ENCODE data around the gene NRXN3.

NRXN3 gene

DNA sequence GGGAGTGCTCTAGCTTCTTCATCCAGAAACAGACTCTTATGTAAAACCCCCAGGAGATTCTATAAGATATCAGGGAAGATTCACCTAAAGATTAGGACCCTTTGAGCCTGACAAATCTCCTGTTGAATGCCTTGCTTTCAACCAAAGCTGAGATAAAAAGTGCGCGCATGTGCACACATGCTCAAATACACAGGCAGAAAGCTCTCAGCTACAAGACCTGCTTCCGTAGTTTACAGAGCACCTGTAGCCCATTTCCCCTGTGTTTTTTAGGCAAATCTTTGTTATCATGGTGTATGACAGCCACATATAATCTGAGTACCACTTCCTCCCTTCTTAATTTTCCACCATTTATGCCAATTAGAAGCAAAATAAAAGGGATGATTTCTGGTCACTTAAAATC lies 866.9 kb downstream of the NRXN3 start:
- no peak for DNase-seq

GRCh38 chr14:79037593-79037992 lies 867.4 kb downstream of the NRXN3 start:
- DNase-seq: no peak

DNA sequence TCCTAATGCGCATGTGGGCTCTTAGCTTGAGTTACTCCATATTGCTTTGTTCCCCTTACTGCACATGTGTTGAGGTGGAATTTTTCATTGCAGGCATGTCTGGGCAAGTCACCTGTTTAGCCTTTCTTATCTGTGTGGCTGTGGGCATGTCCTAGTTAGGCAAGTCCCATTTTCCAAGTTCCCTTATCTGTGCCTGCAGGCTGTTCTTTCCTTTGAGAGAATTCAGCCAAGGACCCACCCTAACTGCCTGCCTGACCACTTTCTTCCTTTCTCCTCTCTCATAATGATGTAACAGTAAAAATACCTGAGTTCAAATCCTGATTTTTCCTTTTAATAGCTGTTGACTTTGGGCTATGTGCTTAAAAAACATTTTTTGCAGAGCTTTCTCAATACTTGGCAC lies 870.6 kb downstream of the NRXN3 start:
- no peak for DNase-seq

DNA sequence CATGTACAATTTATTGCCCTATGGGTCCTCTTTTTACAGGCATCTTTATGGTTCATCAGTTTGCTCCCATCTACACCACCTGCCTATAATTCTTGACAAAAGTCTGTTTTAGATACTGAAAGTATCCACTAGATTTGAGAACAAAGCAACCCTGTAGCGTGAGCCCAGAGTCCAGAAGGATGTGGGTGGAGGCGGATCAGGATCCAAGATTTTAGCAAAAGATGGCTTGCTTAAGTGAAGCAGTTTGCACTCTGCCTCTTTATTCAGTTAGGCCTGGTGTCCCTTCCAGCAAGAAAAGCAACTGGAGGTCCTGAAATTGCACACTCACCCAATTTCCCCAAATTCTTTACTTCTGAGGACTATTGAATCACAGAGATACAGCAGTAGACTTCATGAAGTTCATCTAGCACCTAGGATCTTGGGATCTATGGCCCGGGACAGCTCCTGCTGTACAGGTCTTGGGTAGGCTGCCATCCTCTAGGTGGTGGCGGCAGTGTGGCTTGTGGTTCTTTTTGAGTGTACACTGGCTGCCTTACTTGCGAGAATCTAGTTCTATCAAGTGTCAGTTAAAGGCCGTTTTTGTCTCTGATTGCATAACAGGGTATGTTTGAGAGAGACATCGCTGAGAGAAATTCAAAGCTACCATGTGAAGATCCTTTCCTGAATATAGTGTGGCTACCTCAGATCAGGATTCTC lies 873.2 kb downstream of the NRXN3 start:
- DNase-seq: no peak

DNA sequence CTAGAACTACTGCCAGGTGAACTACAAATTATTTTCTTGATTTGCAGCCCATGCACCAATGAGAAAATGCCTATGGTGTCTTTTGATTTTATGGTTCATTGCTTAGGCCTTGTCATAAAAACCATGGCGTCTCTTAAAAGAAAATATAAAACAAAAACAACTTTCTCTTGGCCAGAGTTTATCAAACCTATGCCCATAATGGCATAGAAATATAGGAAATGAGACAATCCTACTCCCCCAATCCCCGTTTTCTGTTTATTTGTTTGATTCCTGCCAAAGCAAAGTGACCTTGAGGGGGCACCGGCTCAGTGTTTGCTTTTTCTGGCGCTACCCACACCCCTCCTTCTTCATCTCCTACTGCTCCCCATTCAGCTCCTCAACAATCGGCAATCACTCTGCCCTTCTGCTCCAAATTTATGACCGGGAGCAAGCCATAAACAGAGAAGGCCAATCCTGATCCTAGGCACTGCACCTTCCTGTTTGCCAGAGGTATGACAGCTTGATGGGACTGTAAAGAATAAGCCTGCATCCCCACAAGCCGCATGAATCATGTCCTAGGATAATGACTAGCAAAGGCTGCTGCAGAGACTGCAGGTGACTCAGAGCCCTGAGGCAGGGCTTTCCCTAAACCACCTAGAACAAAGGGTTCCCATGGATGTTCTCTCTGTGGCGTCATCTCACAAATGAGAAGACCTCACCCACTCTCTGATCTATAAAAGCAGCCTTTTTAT lies 874.9 kb downstream of the NRXN3 start:
- DNase-seq: peak in 2 of 3 donors; percentile 19 to 48

- peak in 1 of 3 donors; percentile 41 for DNase-seq
These were observed 880.9 kb downstream of the NRXN3 start for GRCh38 chr14:79050787-79051727.

DNA sequence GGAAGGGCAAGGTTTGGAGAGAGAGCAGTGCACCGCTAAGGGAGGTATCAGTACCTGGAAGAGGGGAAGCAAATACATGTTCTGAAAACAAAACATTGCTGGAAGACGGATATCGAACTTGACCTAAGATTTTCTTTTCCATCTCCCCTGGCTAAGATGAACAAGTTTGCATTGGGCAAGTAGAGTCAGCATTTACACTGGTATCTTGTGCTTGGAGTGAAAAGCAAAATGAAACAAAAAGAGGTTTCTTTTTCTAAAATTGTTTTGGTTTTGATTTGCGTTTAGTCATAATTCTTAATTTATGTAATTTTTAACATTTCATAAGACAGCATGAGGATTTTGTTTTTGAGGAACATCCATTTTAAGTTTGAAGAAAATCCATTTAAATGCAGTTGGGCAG lies 881.6 kb downstream of the NRXN3 start:
- peak; percentile 10 to 57 (median 33) for DNase-seq

GRCh38 chr14:79056879-79057278 lies 886.7 kb downstream of the NRXN3 start:
- no peak for DNase-seq

DNA sequence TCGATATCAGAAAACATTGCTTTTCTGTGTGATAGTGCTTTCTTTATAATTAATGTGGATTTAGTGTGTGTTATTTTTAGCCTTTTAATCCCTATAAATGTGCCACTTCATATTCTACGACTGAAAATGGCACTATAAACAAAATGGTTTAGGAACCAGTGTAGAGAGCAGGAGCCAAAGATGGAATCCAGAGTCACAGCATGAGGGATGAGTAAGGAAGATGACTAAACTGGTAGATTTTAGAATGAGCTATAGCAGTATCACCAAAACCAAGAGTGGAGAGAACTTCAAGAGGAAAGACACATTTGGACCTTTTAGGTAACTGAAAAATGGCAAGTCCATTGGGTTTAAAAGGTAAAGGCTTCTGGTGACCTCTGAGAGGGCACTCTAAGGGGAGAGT lies 887.2 kb downstream of the NRXN3 start:
- no peak for DNase-seq

DNA sequence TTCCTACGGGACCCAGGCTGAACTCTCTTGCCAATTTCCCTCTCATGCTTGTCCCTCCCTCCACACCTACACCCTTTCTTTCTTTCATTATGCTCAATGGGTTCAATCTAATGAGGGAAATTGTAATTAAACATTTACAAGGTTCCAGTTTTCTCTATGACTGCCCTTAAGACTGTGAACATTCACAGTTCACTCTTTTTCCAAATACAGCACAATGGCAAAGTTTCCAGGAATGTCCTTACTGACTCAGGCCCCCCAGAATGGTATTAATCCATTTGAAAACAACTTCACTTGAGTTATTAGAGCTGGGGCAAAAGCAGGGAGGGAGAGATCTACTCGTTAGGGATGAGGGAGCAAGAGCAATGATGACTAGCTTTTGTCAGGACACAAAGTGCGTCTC lies 892.1 kb downstream of the NRXN3 start:
- DNase-seq: no peak

- peak; percentile 35 to 61 (median 48) for DNase-seq
These were observed 894.0 kb downstream of the NRXN3 start for GRCh38 chr14:79064214-79064613.

DNA sequence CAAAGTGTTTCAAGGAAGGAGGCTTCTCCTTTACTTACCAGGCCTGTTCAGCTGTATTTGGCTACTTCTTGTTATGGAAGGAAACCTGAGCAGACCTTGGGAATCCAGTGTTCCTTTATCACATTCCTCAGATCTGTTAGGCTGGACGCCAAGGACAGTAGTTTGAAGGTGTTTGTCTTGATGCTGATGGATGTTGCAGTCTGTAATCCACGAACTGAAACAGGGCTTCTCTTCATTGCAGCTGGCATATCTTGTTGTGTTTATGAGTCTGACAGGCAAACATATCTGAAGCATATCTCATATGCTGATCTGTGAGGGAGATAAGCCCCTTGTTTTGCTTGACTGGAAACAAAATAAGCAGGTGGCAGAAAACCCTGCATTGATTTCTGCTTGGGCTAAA lies 904.3 kb downstream of the NRXN3 start:
- DNase-seq: no peak

DNA sequence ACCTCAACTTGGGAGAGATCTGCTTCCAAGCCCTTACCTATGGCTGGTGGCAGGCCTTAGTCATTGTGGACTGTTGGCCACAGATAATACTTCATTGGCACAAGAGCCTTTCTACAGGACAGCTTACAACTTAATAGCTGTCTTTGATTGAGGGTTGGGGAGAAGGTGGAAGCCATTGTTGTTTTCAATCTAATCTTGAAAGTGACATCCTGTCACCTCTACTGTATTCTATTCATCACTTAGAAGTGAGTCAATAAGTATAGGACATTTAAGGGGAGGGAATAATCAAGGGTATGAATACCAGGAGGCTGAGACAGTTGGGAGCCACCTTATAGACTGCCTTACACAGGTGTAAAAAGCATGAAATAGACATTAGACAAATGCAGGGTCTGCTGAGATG lies 906.3 kb downstream of the NRXN3 start:
- DNase-seq: no peak

GRCh38 chr14:79077096-79077495 lies 906.9 kb downstream of the NRXN3 start:
- no peak for DNase-seq

GRCh38 chr14:79080040-79080439 lies 909.9 kb downstream of the NRXN3 start:
- DNase-seq: no peak

DNA sequence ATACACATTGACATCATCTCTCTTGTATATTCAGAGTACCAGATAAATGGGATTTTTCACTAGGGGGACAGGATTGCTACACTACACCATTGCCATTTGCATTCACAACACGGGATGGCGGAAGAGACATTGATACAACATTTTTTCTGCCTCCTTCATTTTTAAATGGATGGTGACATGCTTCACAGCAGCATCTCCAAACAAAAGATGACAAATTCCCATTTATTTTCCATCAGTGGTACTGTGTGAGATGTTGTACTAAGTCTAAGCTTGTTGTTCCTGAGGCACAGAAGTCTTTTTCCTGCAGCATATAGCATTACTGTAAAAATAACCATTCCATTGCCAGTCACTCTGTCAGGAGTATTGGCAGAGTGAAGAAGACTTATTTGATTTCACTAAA lies 912.7 kb downstream of the NRXN3 start:
- no peak for DNase-seq

GRCh38 chr14:79083356-79083755 lies 913.2 kb downstream of the NRXN3 start:
- DNase-seq: no peak

DNA sequence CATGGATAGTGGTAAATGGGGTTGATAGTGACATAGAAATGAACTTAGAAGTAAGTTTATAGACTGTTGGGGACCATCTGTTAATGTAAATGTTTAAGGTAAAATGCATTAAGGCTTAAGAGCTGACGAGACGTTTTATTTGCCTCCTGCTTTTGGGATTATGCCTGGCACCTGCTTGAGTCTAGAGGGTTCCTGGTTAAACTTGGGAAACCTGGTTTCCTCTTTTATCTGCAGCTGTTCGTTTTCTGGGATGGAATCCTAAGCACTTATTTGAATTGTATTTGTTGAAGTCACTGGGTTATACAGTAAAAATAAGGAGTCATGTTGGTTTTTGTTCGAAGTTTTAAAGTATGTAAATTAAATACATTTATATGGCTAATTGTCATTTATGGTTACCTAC lies 914.7 kb downstream of the NRXN3 start:
- no peak for DNase-seq

DNA sequence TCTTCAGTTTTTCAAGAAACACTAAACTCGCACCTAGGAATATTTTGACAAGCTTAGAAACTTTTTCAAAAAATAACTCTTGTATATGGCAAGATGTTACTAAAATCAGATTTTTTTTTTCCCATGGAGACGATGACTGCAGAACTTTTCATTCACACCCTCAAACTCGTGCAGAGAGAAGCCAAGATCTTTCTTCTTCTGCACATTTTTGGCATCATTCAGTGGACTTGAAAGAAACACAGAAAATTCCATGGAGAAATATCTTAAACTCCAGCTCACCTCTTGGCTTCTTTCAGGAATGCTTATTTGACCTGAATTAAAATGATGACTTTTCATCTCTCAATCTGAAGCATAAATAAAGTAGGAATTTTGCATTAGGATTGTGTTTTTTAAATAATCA lies 919.4 kb downstream of the NRXN3 start:
- no peak for DNase-seq

- DNase-seq: no peak
These were observed 920.5 kb downstream of the NRXN3 start for GRCh38 chr14:79090641-79091180.

DNA sequence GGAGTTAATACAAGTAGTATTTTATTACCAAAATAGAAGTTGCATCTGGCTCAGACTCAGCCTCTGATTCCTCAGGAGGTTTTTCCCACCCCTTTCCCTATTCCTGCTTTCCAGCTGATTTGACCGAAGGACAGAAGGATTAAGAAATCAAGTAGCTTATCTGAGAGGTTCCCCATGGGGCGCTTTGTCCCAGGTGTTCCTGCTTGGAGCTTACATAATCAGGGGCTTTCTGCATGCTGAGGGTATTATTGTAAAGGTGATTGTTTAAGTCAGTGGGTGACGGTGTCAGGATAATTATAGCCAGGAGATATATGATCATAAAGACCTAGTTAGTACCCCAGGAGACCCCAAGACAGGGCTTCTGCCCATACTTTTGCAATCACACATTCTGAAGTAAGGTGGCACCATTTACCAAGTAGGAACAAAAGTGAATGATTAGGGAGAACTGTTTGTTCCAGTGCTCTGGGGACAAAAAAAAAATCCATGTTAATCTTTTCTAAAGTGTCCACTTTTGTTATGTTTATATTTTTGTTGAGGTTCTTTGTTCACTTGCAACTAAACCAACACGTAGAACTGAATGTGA lies 921.3 kb downstream of the NRXN3 start:
- no peak for DNase-seq

DNA sequence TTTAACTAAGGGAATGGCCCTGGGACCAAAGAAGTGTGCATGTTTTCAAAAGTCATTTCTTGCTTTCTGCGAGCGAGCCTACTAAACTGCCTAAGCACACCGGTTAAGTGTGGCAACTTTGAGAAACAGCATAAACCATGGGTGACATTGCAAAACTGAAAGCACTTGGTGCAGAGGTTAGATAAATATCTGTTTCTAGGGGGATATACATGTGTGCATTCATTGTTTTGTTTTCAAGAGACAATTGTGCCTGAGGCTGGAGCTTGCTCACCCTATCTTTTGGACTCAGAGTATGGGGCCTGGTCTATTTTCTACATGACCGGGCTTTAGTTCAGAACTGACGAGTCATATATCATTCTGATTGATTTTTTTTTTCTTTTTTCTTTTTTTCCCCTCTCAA lies 923.4 kb downstream of the NRXN3 start:
- DNase-seq: no peak

DNA sequence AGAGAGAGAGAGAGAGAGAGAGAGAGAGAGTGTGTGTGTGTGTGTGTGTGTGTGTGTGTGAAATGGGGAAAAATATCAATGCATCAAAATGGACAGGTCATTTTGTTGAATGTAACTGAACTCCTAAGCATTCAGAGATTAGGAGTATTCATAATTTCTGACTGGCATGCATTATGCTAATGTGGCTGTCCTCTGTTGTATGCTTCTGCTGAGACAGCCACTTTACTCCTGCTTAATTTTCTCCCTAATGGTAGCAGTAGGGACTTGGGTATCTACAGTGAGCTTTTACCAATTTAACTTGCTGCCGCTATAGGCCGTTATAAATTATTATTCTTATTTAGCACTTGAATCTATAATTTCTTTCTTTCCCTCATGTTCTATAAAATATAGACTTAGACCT lies 924.8 kb downstream of the NRXN3 start:
- no peak for DNase-seq

All from suppressor macrophage treated with lipopolysaccharide for 1 hour (primary cell).